HepG2 (cell line): ENCODE results near the gene CABP2. TPM values are rescaled to one million over a fixed set of nuclear protein-coding genes. Genes with fewer than 3 reads are reported as not detected.

ENCODE experiments used
- ATAC-seq: fragments of 200-7000 bp; cut with Tn5 transposase; 3 replicates; pipeline ENCODE4 v1.9.1; 2020; ENCODE audit warnings: mild to moderate bottlenecking, moderate library complexity
- BruUV-seq: library from RNA; stranded (reverse); fragments of 400-500 nt; replicated peaks from 2 replicates; lab custom pipeline; 2021; lab: Mats Ljungman, UMichigan
- CTCF ChIA-PET: fragments of 300-600 bp; formaldehyde crosslinking; extraction: SDS; loops from one replicate; lab custom pipeline; 2021; ENCODE audit warnings: low total read pairs, inconsistent platforms, low intra/inter-chr PET ratio; lab: Yijun Ruan, JAX
- POLR2A ChIA-PET: fragments of 350-600 bp; sonication (Branson Sonifier 250); formaldehyde crosslinking; loops from one replicate; lab custom pipeline; 2020; ENCODE audit warnings: antibody characterized with exemption, inconsistent platforms; lab: Yijun Ruan, JAX
- DNase-seq: peaks from one replicate; pipeline ENCODE4 v3.0.0-alpha.2; 2015; ENCODE audit warnings: low spot score
- FAIRE-seq: peaks from 3 replicates; lab custom pipeline; 2011; peaks lifted over from hg19 to GRCh38; lab: Jason Lieb, UNC
- H2AFZ ChIP-seq: one replicate; pipeline ENCODE4 v1.6.1; 2011; ENCODE audit warnings: low read length, inconsistent platforms
- H3K27ac ChIP-seq: fragments of 300-600 bp; 3 replicates; pipeline ENCODE4 v1.8.0; 2011; ENCODE audit warnings: mixed run types, mild to moderate bottlenecking, mixed read lengths, low read length, inconsistent platforms; ENCODE audit not compliant: insufficient read depth; ENCODE audit errors: extremely low read length
- H3K27me3 ChIP-seq, 2 experiments: fragments of 200-600 bp in 1 of 2; 2 replicates in 1 of 2; 3 replicates in 1 of 2; pipeline versions ENCODE4 v1.6.0 to v1.8.0; 2011; ENCODE audit warnings: low read length in 2 of 2, mild to moderate bottlenecking in 2 of 2, moderate library complexity in 2 of 2, inconsistent platforms in 1 of 2; ENCODE audit not compliant: insufficient read depth in 2 of 2, control insufficient read depth in 1 of 2
- H3K36me3 ChIP-seq, 2 experiments: fragments of 200-600 bp in 1 of 2; replicated peaks in 1 of 2; 2 replicates in 1 of 2; 3 replicates in 1 of 2; pipeline versions ENCODE4 v1.5.1 to v1.8.0; 2011; ENCODE audit warnings: low read length in 2 of 2, inconsistent platforms in 1 of 2; ENCODE audit not compliant: insufficient read depth in 2 of 2, control insufficient read depth in 1 of 2
- H3K4me1 ChIP-seq: 2 replicates; pipeline ENCODE4 v1.5.1; 2012; ENCODE audit warnings: low read length, inconsistent platforms; ENCODE audit not compliant: insufficient read depth
- H3K4me2 ChIP-seq: 2 replicates; pipeline ENCODE4 v1.6.0; 2011; ENCODE audit warnings: low read depth, low read length, inconsistent platforms
- H3K4me3 ChIP-seq, 3 experiments: fragments of 200-600 bp in 1 of 3; sonication (generic), shearing (Covaris generic) in 1 of 3; replicated peaks in 1 of 3; 2 replicates each; pipeline ENCODE4 v1.5.1; 2011 to 2016; ENCODE audit warnings: low read length in 3 of 3, inconsistent platforms in 2 of 3, low read depth in 2 of 3, mild to moderate bottlenecking in 2 of 3, control low read depth in 1 of 3, mixed read lengths in 1 of 3; ENCODE audit not compliant: insufficient read depth in 1 of 3
- H3K79me2 ChIP-seq: one replicate; pipeline ENCODE4 v1.6.1; 2011; ENCODE audit warnings: low read length, inconsistent platforms; ENCODE audit not compliant: insufficient read depth
- H3K9ac ChIP-seq: 2 replicates; pipeline ENCODE4 v1.6.0; 2011; ENCODE audit warnings: mild to moderate bottlenecking, low read depth, low read length, inconsistent platforms; ENCODE audit not compliant: insufficient read depth
- H3K9me3 ChIP-seq: 2 replicates; pipeline ENCODE4 v1.5.1; 2012; ENCODE audit warnings: mild to moderate bottlenecking, low read length
- H4K20me1 ChIP-seq: 2 replicates; pipeline ENCODE4 v1.6.0; 2011; ENCODE audit warnings: inconsistent platforms, mild to moderate bottlenecking, low read length, moderate library complexity; ENCODE audit not compliant: insufficient read depth
- HNRNPL ChIP-seq: fragments of 200-400 bp; formaldehyde crosslinking; IDR thresholded peaks from 2 replicates; pipeline ENCODE4 v1.6.1; 2017; ENCODE audit warnings: mild to moderate bottlenecking, low read depth, low read length
- KIAA2018 ChIP-seq: sonication (generic); formaldehyde crosslinking; IDR thresholded peaks from 2 replicates; pipeline ENCODE4 v1.5.0; 2020; ENCODE audit warnings: mild to moderate bottlenecking, missing genetic modification reagents, borderline replicate concordance
- NFE2 ChIP-seq: sonication (generic); formaldehyde crosslinking; IDR thresholded peaks from 2 replicates; pipeline ENCODE4 v1.4.0; 2020; ENCODE audit warnings: missing genetic modification reagents
- WGBS: methylation state at CpG from one replicate; pipeline ENCODE4 v1.1.6; 2017; ENCODE audit warnings: low lambda C conversion rate; 5-methylcytosine and 5-hydroxymethylcytosine counted together
- in situ Hi-C: cut with HindIII; loops from 2 replicates; pipeline ENCODE4 v1.10.0; 2017; ENCODE audit warnings: low pct_unique_long_range_greater_than_20kb; ENCODE audit not compliant: extremely low pct_ligation_motif_present
- intact Hi-C: fragments of 100-400 bp; cut with micrococcal nuclease; formaldehyde crosslinking; loops from one replicate; pipeline ENCODE4 v1.10.0; 2022; ENCODE audit not compliant: unreplicated experiment
- polyA plus RNA-seq, 8 experiments: library from polyadenylated mRNA; depleted of rRNA in 3 of 8; stranded (reverse) in 7 of 8; unstranded in 1 of 8; fragments of >200 nt; fragmentation: Illumina TruSeq in 4 of 8; extraction: Trizol in 4 of 8; gene quantifications; 2 replicates each; pipeline versions ENCODE4 v1.2.1 to v1.2.3, GENCODE V29; 2011 to 2016; ENCODE audit warnings: low read depth in 4 of 8, missing spikeins in 1 of 8, mixed read lengths in 1 of 8; ENCODE audit not compliant: insufficient read depth in 1 of 8
- total RNA-seq, 5 experiments: library from RNA; depleted of rRNA; stranded (reverse); fragments of >200 nt; fragmentation: Illumina TruSeq; extraction: Trizol; gene quantifications; 2 replicates each; pipeline ENCODE4 v1.2.3, GENCODE V29; 2016; ENCODE audit warnings: low read depth in 1 of 5

Gene CABP2
- total and polyA plus RNA-seq, 2 of the 13 experiments (the other 11 are each of a cell fraction or from before 2014, with no cell fraction given): not detected

DNA sequence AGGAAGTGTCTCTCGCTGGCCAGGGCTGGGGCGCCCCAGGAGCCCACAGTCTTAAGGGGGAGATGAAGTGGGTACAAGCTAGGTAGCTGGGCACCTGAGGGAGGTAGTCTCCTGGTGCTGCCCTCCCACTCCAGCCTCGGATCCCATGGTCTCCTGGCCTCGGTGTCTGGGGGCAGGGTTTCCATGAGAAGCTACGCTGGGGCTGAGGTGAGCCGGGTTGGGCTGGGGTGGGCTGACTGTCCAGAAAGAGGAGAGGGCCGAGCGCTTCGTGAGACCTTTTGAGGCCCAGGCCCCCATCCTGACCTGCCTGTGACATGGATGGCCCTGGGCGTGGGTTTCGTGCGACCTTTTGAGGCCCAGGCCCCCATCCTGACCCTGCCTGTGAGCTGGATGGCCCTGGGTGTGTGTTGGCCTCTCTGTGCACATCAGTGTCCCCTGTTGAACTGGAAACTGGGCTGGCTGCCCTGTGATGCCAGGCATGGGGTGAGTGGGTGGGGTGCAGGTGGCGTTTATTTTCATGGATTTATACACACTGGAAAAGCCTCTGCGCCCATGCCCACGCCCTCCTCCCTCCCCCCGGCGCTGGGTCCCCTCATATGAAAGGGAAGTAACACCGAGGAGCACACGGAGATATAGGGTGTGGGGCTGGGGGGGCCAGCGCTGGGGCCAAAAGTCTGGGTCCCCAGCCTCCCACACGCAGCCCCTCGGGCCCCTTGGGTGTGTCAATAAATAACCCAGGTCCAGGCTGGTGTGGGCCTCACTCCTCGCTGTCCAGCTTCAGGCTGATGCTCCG, 31.8 kb downstream of the CABP2 start (continued):
- TF ChIP-seq KIAA2018 (CRISPR knock-in tag): no peak

DNA sequence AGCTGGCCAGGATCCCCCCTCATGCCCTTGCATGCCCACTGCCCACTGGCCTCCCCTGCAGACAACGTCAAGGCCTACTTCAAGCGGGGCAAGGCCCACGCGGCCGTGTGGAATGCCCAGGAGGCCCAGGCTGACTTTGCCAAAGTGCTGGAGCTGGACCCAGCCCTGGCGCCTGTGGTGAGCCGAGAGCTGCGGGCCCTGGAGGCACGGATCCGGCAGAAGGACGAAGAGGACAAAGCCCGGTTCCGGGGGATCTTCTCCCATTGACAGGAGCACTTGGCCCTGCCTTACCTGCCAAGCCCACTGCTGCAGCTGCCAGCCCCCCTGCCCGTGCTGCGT, 32.5 kb downstream of the CABP2 start:
- H3K9me3 ChIP-seq: no peaks in the 10 kb centered on the region
- in situ Hi-C loops: no loop called here
- no peak for ATAC-seq
- no peak for FAIRE-seq
- no peak overlapping the region for H3K27ac ChIP-seq
- CTCF ChIA-PET: no interaction called here
- H3K79me2 ChIP-seq: no peaks in the 10 kb centered on the region
- TF ChIP-seq NFE2 (no peak), HNRNPL (0 out of 2 replicates have a peak, but pooled peaks have one; percentile 36)
- H3K27me3 ChIP-seq: no peaks in the 10 kb centered on the region
- H3K4me2 ChIP-seq: no peak overlapping the region
- no peaks in the 10 kb centered on the region for H4K20me1 ChIP-seq
- no peak overlapping the region for H3K4me3 ChIP-seq
- no peak for DNase-seq
- no peak overlapping the region for H2AFZ ChIP-seq
- no CpG with 5 or more reads among the region's 15 CpGs for WGBS
- POLR2A ChIA-PET: interaction anchor here (1.3 to 1.4 kb wide), 2 partner anchors 8 to 15 kb away, joined by 4 to 6 read pairs; partner anchors contain the start of genes AIP and PITPNM1
- H3K9ac ChIP-seq: no peak overlapping the region
- intact Hi-C loops: no loop called here
- H3K4me1 ChIP-seq: no peaks in the 10 kb centered on the region
- no TSS peak for BruUV-seq
- peaks cover 5 to 25% of the 10 kb centered on the region in 2 experiments; a peak in 4 of 5 replicates for H3K36me3 ChIP-seq
